Measurements from ENCODE around the gene EML6. TPM values are rescaled to one million over a fixed set of nuclear protein-coding genes. Genes with fewer than 3 reads are reported as not detected.

Gene EML6
- total RNA-seq, 2 donors from 2014 or later: 0.46 to 10.7 TPM

GRCh38 chr2:54920660-54921059, 197.2 kb downstream of the EML6 start:
- H3K9me3 ChIP-seq: no peaks in the 10 kb centered on the region
- 97% methylated on average over 1 of the region's 1 CpG for WGBS
- H3K4me1 ChIP-seq (replicated peaks): no peaks in the 10 kb centered on the region
- no peaks in the 10 kb centered on the region for H3K36me3 ChIP-seq
- intact Hi-C loops (cut with DNase I): no loop called here
- no peak overlapping the region for H3K27ac ChIP-seq
- H3K4me3 ChIP-seq: no peak overlapping the region
- no peak for DNase-seq (ENCODE audit: low spot score)
- TF ChIP-seq POLR2A (IDR thresholded peaks at IDR 0.05) (no peak), CTCF (IDR thresholded peaks at IDR 0.05) (no peak), POLR2AphosphoS5 (IDR thresholded peaks at IDR 0.05) (no peak)
- H3K27me3 ChIP-seq (replicated peaks; ENCODE audit: insufficient read depth): no peaks in the 10 kb centered on the region

DNA sequence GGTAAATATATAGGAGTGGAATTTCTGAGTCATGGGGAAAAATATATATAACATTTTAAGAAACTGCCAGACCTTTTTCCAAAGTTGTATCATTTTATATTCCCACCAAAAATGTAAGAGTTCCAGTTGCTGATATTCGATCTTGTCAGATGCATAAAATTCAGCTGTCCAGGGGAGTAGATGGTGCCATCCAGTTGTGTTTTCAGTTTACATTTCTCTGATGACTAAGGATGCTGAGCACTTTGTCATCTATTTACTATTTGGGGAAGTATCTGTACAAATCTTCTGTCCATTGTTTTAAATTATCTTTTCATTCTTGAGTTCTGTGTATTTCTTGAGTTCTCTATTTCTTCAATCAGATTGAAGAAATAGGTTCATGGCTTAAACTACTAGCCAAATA, 200.7 kb downstream of the EML6 start:
- no peaks in the 10 kb centered on the region for H3K9me3 ChIP-seq
- no peaks in the 10 kb centered on the region for H3K36me3 ChIP-seq
- H3K27me3 ChIP-seq (replicated peaks; ENCODE audit: insufficient read depth): no peaks in the 10 kb centered on the region
- no peak for DNase-seq (ENCODE audit: low spot score)
- WGBS: 89% methylated on average over 1 of the region's 1 CpG
- H3K4me1 ChIP-seq (replicated peaks): no peaks in the 10 kb centered on the region
- TF ChIP-seq POLR2AphosphoS5 (IDR thresholded peaks at IDR 0.05): no peak
- TF ChIP-seq POLR2A (IDR thresholded peaks at IDR 0.05): no peak
- no peak for TF ChIP-seq CTCF (IDR thresholded peaks at IDR 0.05)
- H3K27ac ChIP-seq: no peak overlapping the region
- no peak overlapping the region for H3K4me3 ChIP-seq
- intact Hi-C loops (cut with DNase I): no loop called here

DNA sequence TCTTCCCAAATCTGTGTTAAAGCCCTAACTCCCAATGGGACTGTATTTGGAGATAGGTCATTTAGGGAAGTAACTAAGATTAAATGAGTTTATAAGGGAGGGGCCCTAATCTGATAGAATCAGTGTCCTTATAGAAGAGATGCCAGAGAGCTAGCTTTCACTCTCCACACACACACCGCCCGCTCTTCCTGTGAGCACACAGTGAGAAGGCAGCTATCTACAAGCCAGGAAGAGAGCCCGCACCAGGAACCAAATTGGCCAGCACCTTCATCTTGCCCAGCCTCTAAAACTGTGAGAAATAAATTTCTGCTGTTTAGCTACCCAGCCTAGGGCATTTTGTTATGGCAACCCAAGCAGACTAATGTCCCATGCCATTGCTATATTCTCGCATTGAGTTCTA, 201.6 kb downstream of the EML6 start:
- Histone ChIP-seq H3K27me3 (replicated peaks; ENCODE audit: insufficient read depth) (no peaks in the 10 kb centered on the region), H3K36me3 (no peaks in the 10 kb centered on the region), H3K4me1 (replicated peaks) (no peaks in the 10 kb centered on the region), H3K9me3 (no peaks in the 10 kb centered on the region), H3K4me3 (no peak overlapping the region), H3K27ac (no peak overlapping the region)
- no peak for DNase-seq (ENCODE audit: low spot score)
- no peak for TF ChIP-seq CTCF (IDR thresholded peaks at IDR 0.05)
- no peak for TF ChIP-seq POLR2A (IDR thresholded peaks at IDR 0.05)
- no peak for TF ChIP-seq POLR2AphosphoS5 (IDR thresholded peaks at IDR 0.05)
- intact Hi-C loops (cut with DNase I): no loop called here
- WGBS: 92% methylated on average over 4 of the region's 4 CpGs

GRCh38 chr2:54927085-54927750, 203.8 kb downstream of the EML6 start:
- no peak for DNase-seq (ENCODE audit: low spot score)
- H3K4me1 ChIP-seq (replicated peaks): no peaks in the 10 kb centered on the region
- intact Hi-C loops (cut with DNase I): no loop called here
- no peak overlapping the region for H3K4me3 ChIP-seq
- no peak overlapping the region for H3K27ac ChIP-seq
- H3K9me3 ChIP-seq: no peaks in the 10 kb centered on the region
- no peaks in the 10 kb centered on the region for H3K36me3 ChIP-seq
- no peaks in the 10 kb centered on the region for H3K27me3 ChIP-seq (replicated peaks; ENCODE audit: insufficient read depth)
- WGBS: 81% methylated on average over 8 of the region's 8 CpGs
- TF ChIP-seq POLR2A (IDR thresholded peaks at IDR 0.05) (no peak), CTCF (IDR thresholded peaks at IDR 0.05) (no peak), POLR2AphosphoS5 (IDR thresholded peaks at IDR 0.05) (no peak)
